Measurements from ENCODE around the gene LGMN. TPM values are rescaled to one million over a fixed set of nuclear protein-coding genes. Genes with fewer than 3 reads are reported as not detected.

Gene LGMN
- total and polyA plus RNA-seq, 2 of the 8 experiments (the other 6 are each of a cell fraction or from before 2014, with no cell fraction given) = 57.4 to 83.4 TPM

GRCh38 chr14:92680781-92681650, 67.4 kb downstream of the LGMN start (continued):
- no peak for TF ChIP-seq PHF8 (conservative IDR thresholded peaks at IDR 0.05; ENCODE audit: low read depth, low read length)
- TF ChIP-seq POLR2A (IDR thresholded peaks at IDR 0.05; ENCODE audit: control extremely low read depth in 1 of 2, low read depth in 2 of 2, low read length in 2 of 2) = no peak
- TF ChIP-seq CTCF (IDR thresholded peaks at IDR 0.05; ENCODE audit: control extremely low read depth in 1 of 3, insufficient read depth in 1 of 3, low read depth in 1 of 3, low read length in 3 of 3) = peak; percentile 90 to 97 (median 94)
- TF ChIP-seq SUZ12 (IDR thresholded peaks at IDR 0.05; ENCODE audit: low read length) = no peak
- TF ChIP-seq BACH1 (IDR thresholded peaks at IDR 0.05; ENCODE audit: low read length) = no peak
- peak; percentile 40; the same call in 1 of the 2 replicates for TF ChIP-seq MAX (IDR thresholded peaks at IDR 0.05)
- no peak for TF ChIP-seq SIRT6 (IDR thresholded peaks at IDR 0.05; ENCODE audit: low read length)
- no peak for TF ChIP-seq EZH2 (IDR thresholded peaks at IDR 0.05; ENCODE audit: low read depth, low read length, severe bottlenecking)
- TF ChIP-seq SRF (IDR thresholded peaks at IDR 0.05; ENCODE audit: low read depth, low read length) = no peak
- TF ChIP-seq CREB1 (IDR thresholded peaks at IDR 0.05) = no peak
- TF ChIP-seq CEBPB (IDR thresholded peaks at IDR 0.05; ENCODE audit: low read depth, low read length) = no peak
- peak; percentile 58; the same call in 1 of the 2 replicates for TF ChIP-seq GABPA (IDR thresholded peaks at IDR 0.05; ENCODE audit: borderline replicate concordance, insufficient read depth, low read length)
- no peak for TF ChIP-seq RBBP5 (IDR thresholded peaks at IDR 0.05; ENCODE audit: borderline replicate concordance, low read depth, low read length)
- TF ChIP-seq ASH2L (IDR thresholded peaks at IDR 0.05; ENCODE audit: low read length) = no peak
- TF ChIP-seq TCF12 (IDR thresholded peaks at IDR 0.05; ENCODE audit: low read depth, low read length) = no peak
- no peak for TF ChIP-seq EGR1 (IDR thresholded peaks at IDR 0.05; ENCODE audit: borderline replicate concordance, low read depth, low read length)
- TF ChIP-seq HDAC2 (IDR thresholded peaks at IDR 0.05; ENCODE audit: borderline replicate concordance in 1 of 2, low read depth in 2 of 2, low read length in 2 of 2) = no peak
- 0 out of 2 replicates have a peak, but pooled peaks have one; percentile 9 for TF ChIP-seq JUND (IDR thresholded peaks at IDR 0.05; ENCODE audit: low read length)
- no peak for TF ChIP-seq CHD2 (IDR thresholded peaks at IDR 0.05; ENCODE audit: low read length)
- TF ChIP-seq SP4 (IDR thresholded peaks at IDR 0.05; ENCODE audit: low read length) = no peak
- TF ChIP-seq SP2 (IDR thresholded peaks at IDR 0.05; ENCODE audit: low read length) = no peak
- no peak for TF ChIP-seq NANOG (IDR thresholded peaks at IDR 0.05; ENCODE audit: insufficient read depth, low read depth, low read length, poor library complexity, severe bottlenecking)
- TF ChIP-seq KDM5A (IDR thresholded peaks at IDR 0.05; ENCODE audit: low read length) = no peak

All from H1 (cell line).